HG03135 (cell line): Measurements from ENCODE around the gene TENM4.
"Not testable (repeated sequence)": the region's sequence is repeated elsewhere in the genome, so short reads cannot be mapped to it uniquely, and the experiment has no call there.

ENCODE experiments used
- ATAC-seq: cut with Tn5 transposase; IDR thresholded peaks from one replicate; pipeline ENCODE4 v1.9.1; 2021; ENCODE audit warnings: mild to moderate bottlenecking, moderate library complexity; ENCODE audit not compliant: unreplicated experiment

Gene TENM4

GRCh38 chr11:79191716-79192115 is 249.1 kb downstream of the TENM4 start:
- not testable (repeated sequence) for ATAC-seq

DNA sequence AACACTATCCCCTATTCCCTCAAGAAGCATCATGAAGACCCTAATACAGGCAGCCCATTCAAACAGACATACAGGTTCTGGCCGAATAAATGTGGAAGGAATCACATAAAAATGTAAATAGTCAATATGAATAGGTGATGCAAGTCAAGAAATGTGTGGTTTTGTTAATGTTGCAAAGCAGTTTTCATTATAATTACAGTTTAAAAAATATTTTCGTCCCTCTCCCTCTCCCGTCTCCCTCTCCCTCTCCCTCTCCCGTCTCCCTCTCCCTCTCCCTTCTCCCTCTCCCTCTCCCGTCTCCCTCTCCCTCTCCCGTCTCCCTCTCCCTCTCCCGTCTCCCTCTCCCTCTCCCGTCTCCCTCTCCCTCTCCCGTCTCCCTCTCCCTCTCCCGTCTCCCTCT is 250.3 kb downstream of the TENM4 start:
- ATAC-seq, result not testable (repeated sequence)

GRCh38 chr11:79189601-79190000 is 251.2 kb downstream of the TENM4 start:
- ATAC-seq, result no peak

DNA sequence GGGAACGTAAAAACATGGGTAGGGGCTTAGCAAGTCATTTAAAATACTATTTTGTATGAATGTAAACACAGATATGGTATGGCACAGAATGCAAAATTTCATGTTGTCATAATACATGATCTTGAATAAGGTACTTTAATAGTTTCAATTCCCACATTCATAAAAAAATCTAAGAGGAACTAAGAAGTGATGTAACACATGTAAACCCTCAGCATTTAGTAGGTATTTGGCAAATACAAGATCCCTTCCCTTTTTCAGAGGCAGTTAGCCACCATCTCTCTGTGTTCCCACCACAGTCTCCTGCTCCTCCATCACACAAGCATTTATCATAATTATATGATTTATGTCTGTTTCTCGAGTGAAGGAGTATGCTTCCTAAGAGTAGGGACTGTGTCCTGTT is 251.8 kb downstream of the TENM4 start:
- ATAC-seq, result no peak

- no peak for ATAC-seq
Measured at GRCh38 chr11:79186669-79187068, 254.2 kb downstream of the TENM4 start.

- no peak for ATAC-seq
Measured at GRCh38 chr11:79185351-79185750, 255.5 kb downstream of the TENM4 start.

DNA sequence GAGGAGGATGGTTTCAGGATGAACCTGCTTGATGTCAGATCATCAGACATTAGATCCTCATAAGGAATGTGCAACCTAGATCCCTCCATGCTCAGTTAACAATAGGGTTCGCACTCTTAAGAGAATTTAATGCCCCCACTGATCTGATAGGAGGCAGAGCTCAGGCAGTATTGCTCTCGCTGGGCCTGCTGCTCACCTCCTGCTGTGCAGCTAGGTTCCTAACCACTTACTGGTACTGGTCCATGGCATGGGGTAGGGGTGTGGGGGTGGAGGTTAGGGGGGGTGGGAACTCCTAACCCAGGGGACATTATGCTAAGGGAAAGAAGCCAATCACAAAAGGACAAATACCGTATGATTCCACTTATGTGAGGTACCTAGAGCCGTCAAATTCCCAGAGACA is 256.5 kb downstream of the TENM4 start:
- ATAC-seq, result no peak

- no peak for ATAC-seq
Measured at GRCh38 chr11:79182794-79183193, 258.0 kb downstream of the TENM4 start.

- no peak for ATAC-seq
Measured at GRCh38 chr11:79179087-79179486, 261.7 kb downstream of the TENM4 start.

GRCh38 chr11:79174045-79175008 is 266.5 kb downstream of the TENM4 start:
- no peak for ATAC-seq

- ATAC-seq, result no peak
Measured at GRCh38 chr11:79173615-79174014, 267.2 kb downstream of the TENM4 start.

DNA sequence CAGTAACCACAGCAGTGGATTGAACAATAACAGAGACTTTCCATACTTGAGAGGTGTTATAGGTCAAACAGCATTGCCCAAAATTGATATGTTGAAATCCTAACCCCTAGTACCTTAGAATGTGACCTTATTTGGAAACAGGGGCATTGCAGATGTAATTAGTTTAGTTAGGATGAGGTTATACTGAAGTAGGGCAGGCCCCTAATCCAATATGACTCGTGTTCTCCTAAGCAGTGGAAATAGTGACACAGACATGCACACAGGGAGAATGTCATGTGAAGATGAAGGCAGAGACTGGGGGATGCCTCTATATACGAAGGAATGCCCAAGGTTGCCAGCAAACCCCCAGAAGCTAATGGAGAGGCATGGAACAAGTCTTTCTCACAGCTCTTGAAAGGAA is 270.5 kb downstream of the TENM4 start:
- no peak for ATAC-seq

- ATAC-seq, result no peak
Measured at GRCh38 chr11:79168530-79169110, 272.2 kb downstream of the TENM4 start.

- ATAC-seq, result no peak
Measured at GRCh38 chr11:79167510-79168188, 273.2 kb downstream of the TENM4 start.

GRCh38 chr11:79165908-79166307 is 274.9 kb downstream of the TENM4 start:
- no peak for ATAC-seq

DNA sequence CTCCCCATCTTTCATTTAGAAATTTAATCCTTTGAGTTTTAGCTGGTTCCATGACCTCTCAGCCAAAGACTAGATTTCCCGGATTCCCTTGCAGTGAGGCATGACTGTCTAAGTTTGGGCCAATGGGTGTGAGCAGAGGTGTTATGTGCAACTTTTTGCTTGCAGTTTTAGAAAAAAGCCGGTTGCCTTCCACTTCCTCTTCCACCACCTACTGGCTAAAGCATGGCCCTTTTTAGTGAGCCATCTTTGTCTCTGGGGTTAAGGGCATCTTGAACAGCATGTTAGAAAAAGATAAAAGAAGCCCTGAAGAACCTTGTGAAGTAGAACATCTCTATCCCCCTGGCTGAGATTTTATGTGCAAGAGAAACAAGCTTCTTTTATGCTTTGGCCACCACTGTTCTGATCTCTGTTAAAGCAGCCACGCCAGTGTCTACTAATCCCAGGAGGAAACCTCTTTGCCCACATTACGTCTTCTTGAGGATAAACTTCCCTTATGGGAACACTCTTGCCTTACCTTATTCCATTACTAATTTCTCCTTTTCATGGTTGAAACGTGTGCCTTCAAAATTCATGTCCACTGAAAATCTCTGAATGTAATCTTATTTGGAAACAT is 279.9 kb downstream of the TENM4 start:
- ATAC-seq, result no peak

- no peak for ATAC-seq
Measured at GRCh38 chr11:79159657-79160450, 281.0 kb downstream of the TENM4 start.

DNA sequence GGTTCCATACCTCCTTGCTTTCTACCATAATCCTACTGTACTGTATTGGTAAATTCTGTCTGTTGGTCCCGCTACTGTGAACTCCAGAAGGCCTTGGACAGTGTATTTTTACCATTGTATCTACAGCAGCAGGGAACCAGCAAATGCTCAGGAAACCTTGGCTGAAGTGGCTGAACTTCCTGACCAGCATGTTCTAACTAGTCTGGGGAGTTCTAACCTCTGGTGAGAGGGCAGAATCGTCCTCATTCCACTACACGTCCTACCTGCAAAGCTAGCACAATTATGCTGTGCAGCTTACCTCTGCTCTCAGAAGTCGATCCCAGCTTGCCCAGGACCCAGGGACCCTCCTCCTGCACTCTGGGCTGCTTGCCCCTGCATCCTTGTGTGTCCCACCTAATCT is 283.1 kb downstream of the TENM4 start:
- no peak for ATAC-seq

GRCh38 chr11:79156031-79156430 is 284.8 kb downstream of the TENM4 start:
- no peak for ATAC-seq

DNA sequence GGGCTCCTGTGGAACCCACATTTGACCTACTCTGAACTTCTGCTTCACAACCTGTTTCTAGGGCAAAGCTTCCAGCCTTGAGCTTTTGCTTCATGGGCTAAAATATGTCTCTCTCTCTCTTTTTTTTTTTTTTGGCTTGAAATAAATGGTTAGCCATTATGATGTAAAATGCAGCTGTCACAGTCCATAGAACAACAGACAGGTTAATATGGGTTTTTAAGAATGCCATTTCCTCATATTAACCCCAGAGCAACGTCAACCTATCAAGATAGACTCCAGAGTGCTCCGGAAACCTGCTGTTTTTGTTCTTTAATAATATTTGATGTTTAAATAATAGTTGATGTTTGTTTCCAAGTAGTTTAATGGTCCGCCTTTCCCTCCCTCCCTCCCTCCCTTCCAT is 285.6 kb downstream of the TENM4 start:
- no peak for ATAC-seq

DNA sequence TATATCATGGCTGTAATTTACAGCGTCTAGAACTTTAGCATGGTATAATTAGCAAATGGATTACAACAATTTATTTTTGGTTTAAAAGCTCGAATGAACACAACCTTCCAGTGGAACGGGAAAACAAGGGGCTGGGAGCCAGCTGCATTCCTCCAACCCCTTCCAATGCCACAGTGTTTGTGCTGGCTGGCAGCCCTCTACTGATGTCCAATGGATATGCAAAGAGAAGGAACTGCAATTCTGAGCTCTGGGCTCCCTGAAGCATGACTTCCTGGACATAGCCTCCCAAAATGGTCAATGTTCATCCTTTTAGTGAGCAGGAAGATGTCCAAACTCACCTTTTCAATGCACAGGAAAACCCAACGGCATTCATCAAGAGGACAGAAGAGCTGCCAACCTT is 288.3 kb downstream of the TENM4 start:
- ATAC-seq, result no peak
